Nephron (organoid): ENCODE measurements around the gene TOM1.

ENCODE experiments used
- H3K27ac Mint-ChIP-seq, 3 experiments: 2 replicates each; pipeline ENCODE4 v1.8.0; 2020; ENCODE audit warnings: mixed read lengths in 3 of 3, mild to moderate bottlenecking in 2 of 3, moderate library complexity in 1 of 3
- H3K27me3 Mint-ChIP-seq: 2 replicates; pipeline ENCODE4 v1.8.0; 2021; ENCODE audit warnings: low read depth, mild to moderate bottlenecking, moderate library complexity, mixed read lengths
- H3K36me3 Mint-ChIP-seq: 2 replicates; pipeline ENCODE4 v1.8.0; 2020; ENCODE audit warnings: low read depth, mixed read lengths
- H3K4me1 Mint-ChIP-seq: 2 replicates; pipeline ENCODE4 v1.8.0; 2020; ENCODE audit warnings: mixed read lengths
- H3K4me3 Mint-ChIP-seq, 3 experiments: 2 replicates each; pipeline ENCODE4 v1.8.0; 2020; ENCODE audit warnings: mild to moderate bottlenecking in 3 of 3, mixed read lengths in 3 of 3, moderate library complexity in 2 of 3
- H3K9me3 Mint-ChIP-seq: 2 replicates; pipeline ENCODE4 v1.8.0; 2020; ENCODE audit warnings: mixed read lengths
- CTCF ChIP-seq, 3 experiments: fragments of 200-600 bp; sonication (generic); IDR thresholded peaks; one replicate each; pipeline ENCODE4 v1.5.0; 2021; ENCODE audit warnings: antibody characterized with exemption in 3 of 3; ENCODE audit not compliant: unreplicated experiment in 3 of 3

Gene TOM1

GRCh38 chr22:35341090-35341874 is 41.6 kb downstream of the TOM1 start:
- H3K27me3 Mint-ChIP-seq: no peaks in the 10 kb centered on the region
- H3K4me3 Mint-ChIP-seq: no peak overlapping the region
- no peak for TF ChIP-seq CTCF (IDR thresholded peaks at IDR 0.05; ENCODE audit: unreplicated experiment in 3 of 3)
- no peaks in the 10 kb centered on the region for H3K4me1 Mint-ChIP-seq
- H3K9me3 Mint-ChIP-seq: no peaks in the 10 kb centered on the region
- H3K27ac Mint-ChIP-seq: no peak overlapping the region
- peaks cover 15% of the 10 kb centered on the region for H3K36me3 Mint-ChIP-seq

GRCh38 chr22:35342390-35342789 is 42.7 kb downstream of the TOM1 start:
- H3K27ac Mint-ChIP-seq: no peak overlapping the region
- peaks cover 11% of the 10 kb centered on the region for H3K36me3 Mint-ChIP-seq
- H3K9me3 Mint-ChIP-seq: no peaks in the 10 kb centered on the region
- no peak for TF ChIP-seq CTCF (IDR thresholded peaks at IDR 0.05; ENCODE audit: unreplicated experiment in 3 of 3)
- H3K4me1 Mint-ChIP-seq: no peaks in the 10 kb centered on the region
- H3K4me3 Mint-ChIP-seq: no peak overlapping the region
- H3K27me3 Mint-ChIP-seq: no peaks in the 10 kb centered on the region

GRCh38 chr22:35343664-35344550 is 44.2 kb downstream of the TOM1 start:
- TF ChIP-seq CTCF (IDR thresholded peaks at IDR 0.05; ENCODE audit: unreplicated experiment in 3 of 3): no peak
- H3K27ac Mint-ChIP-seq: no peak overlapping the region
- no peaks in the 10 kb centered on the region for H3K27me3 Mint-ChIP-seq
- no peaks in the 10 kb centered on the region for H3K4me1 Mint-ChIP-seq
- peaks cover 9% of the 10 kb centered on the region for H3K36me3 Mint-ChIP-seq
- no peaks in the 10 kb centered on the region for H3K9me3 Mint-ChIP-seq
- no peak overlapping the region for H3K4me3 Mint-ChIP-seq

- no peak overlapping the region for H3K4me3 Mint-ChIP-seq
- no peaks in the 10 kb centered on the region for H3K9me3 Mint-ChIP-seq
- peaks cover 6% of the 10 kb centered on the region for H3K36me3 Mint-ChIP-seq
- no peaks in the 10 kb centered on the region for H3K27me3 Mint-ChIP-seq
- H3K4me1 Mint-ChIP-seq: peaks cover 10% of the 10 kb centered on the region
- no peak overlapping the region for H3K27ac Mint-ChIP-seq
- TF ChIP-seq CTCF (IDR thresholded peaks at IDR 0.05; ENCODE audit: unreplicated experiment in 3 of 3): no peak
Measured at GRCh38 chr22:35344956-35345690, 45.4 kb downstream of the TOM1 start.

- H3K27ac Mint-ChIP-seq: no peak overlapping the region
- peaks cover 1% of the 10 kb centered on the region for H3K36me3 Mint-ChIP-seq
- peaks cover 18% of the 10 kb centered on the region for H3K4me1 Mint-ChIP-seq
- no peak overlapping the region for H3K4me3 Mint-ChIP-seq
- H3K27me3 Mint-ChIP-seq: no peaks in the 10 kb centered on the region
- H3K9me3 Mint-ChIP-seq: no peaks in the 10 kb centered on the region
- no peak for TF ChIP-seq CTCF (IDR thresholded peaks at IDR 0.05; ENCODE audit: unreplicated experiment in 3 of 3)
Measured at GRCh38 chr22:35345808-35346505, 46.3 kb downstream of the TOM1 start.
